GM19351 (cell line): Measurements from ENCODE around the gene AACS.
"Not testable (repeated sequence)": the region's sequence is repeated elsewhere in the genome, so short reads cannot be mapped to it uniquely, and the experiment has no call there.

Experiments
- ATAC-seq: cut with Tn5 transposase; IDR thresholded peaks from one replicate; pipeline ENCODE4 v1.9.1; 2021; ENCODE audit warnings: mild to moderate bottlenecking, moderate library complexity; ENCODE audit not compliant: unreplicated experiment

AACS gene, protein sequence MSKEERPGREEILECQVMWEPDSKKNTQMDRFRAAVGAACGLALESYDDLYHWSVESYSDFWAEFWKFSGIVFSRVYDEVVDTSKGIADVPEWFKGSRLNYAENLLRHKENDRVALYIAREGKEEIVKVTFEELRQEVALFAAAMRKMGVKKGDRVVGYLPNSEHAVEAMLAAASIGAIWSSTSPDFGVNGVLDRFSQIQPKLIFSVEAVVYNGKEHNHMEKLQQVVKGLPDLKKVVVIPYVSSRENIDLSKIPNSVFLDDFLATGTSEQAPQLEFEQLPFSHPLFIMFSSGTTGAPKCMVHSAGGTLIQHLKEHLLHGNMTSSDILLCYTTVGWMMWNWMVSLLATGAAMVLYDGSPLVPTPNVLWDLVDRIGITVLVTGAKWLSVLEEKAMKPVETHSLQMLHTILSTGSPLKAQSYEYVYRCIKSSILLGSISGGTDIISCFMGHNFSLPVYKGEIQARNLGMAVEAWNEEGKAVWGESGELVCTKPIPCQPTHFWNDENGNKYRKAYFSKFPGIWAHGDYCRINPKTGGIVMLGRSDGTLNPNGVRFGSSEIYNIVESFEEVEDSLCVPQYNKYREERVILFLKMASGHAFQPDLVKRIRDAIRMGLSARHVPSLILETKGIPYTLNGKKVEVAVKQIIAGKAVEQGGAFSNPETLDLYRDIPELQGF

DNA sequence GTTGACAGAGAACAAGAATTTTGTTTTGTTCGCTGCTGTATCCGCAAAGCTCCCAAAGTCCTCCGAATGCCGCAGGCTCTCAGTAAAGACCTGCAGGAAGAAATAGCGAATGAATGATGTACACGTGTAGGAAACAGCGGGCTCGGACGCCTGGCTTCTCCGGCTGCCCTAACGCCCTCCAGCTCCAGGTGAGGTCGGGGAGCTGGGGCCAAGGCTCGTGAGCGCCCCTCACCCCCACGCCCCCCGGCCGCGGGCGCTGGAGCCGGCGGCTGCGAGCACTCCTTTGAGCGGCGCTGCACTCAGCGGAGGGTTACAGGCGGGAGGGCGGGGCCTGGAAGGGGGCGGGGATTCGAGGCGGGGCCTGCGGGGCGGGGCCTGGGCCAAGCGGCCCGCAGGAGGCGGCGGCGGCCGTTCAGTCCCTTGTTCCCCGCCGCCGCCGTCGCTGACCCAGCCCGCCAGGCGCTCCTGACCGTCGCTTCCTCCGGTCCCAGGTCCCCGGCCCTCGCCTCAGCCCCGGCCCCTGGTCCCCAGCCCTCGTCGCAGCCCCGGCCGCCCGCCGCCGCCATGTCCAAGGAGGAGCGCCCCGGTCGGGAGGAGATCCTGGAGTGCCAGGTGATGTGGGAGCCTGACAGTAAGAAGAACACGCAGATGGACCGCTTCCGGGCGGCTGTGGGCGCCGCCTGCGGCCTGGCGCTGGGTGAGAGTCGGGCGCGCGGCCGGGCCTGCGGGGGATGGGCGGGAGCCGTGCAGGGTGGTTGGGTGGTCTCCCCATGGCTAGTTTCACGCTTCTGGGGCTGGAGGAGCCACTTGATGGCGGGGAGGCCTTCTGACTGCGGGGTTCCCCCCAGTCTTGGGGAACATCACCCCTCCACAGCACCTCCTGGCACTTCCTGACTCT is at the start of gene AACS:
AACS (plus strand) TSS at position 415 of the 898 bp plus-strand sequence; CDS start at position 565, 150 bp downstream.
- ATAC-seq: peak; percentile 91

DNA sequence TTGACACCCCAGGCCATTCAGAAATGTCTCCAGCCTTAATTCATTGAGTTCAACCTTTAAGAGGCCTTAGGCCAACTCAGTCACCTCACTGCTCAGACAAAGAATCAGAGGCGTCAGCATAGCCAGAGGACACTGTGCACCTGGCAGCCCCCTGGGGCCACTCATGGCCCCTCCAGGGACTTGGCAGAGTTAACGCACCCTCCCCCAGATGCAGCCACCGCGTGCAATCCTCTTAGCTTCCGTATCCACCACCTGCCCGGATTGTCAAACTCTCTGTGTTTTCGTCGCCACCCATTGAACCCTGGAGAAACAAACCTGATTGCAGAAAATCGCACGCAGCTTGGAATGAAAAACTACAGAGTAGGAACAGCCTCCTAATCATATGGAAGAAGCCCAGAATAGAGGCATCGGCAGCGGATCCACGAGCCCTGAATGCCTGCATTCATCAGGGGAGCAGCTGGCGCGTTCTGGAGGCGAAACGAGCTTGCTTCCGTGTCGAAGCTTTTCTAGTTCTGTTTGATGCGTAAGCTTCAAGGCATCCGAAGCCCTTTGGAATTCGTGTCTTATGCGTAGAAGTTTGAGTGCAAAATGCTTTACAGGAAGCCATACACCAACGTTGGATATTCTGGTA is 49.4 kb upstream of the AACS start:
- no peak for ATAC-seq

DNA sequence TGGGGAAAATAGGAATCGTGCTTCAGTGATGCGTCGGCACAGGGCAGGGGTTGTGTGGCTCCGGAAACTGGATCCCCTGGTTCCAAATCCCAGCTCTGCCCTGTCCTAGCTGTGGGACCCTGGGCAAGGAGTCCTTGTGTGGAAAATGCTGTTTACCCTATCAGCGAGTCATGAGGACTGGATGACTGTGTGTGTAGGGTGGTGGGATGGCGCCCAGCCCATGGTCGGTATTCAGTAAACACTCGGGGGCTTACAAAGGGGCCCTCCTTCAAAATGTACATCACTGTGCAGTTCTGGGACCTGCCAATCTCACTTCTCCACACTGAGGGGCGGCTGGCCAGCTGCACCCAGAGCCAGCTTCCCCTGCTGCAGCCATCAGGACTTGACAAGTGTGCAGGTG is 47.4 kb upstream of the AACS start:
- ATAC-seq: no peak

DNA sequence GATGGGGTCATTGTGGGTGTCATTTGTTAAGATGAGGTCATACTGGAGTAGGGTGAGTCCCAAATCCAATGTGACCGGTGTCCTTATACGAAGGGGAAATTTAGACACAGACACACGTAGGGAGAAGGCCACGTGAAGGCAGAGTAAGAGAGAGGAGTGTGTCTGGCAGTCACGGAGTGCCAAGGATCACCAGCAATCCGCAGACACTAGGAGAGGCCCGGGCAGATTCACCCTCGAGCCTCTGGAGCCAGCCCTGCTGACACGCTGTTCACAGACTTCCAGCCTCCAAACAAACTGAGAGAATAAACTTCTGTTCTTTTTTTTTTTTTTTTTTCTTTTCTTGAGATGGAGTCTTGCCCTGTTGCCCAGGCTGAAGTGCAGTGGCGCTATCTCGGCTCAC is 46.9 kb upstream of the AACS start:
- ATAC-seq: no peak

DNA sequence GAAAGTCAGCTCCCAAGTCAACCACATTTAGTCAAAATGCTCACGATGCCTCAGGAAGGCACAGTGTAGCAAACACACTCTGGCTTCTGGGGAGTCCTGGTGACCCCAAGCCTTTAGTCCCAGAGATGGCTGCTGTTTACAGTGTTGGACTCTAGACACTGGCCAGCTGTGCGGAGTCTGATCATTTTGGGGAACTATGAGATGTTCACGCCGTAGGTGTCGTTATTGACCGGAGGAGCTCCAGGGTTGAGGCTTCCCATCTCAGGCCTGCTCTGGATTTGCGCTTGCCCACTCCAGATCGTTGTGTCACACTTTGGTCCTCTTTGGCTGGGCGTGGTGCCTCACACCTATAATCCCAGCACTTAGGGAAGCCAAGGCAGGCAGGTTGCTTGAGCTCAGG is 44.1 kb upstream of the AACS start:
- no peak for ATAC-seq

DNA sequence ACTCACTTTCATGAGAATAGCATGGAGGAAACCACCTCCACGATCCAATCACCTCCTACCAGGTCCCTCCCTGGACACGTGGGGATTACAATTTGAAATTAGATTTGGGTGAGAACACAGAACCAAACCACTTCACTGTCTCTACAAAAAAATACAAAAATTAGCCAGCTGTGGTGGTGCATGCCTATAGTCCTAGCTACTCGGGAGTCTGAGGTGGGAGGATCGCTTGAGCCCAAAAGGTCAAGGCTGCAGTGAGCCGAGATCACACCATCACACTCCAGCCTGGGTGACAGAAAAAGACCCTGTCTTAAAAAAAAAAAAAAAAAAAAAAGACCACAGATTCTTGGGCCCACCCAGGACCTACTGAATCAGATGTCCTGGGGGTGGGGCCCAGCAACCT is 43.5 kb upstream of the AACS start:
- no peak for ATAC-seq

DNA sequence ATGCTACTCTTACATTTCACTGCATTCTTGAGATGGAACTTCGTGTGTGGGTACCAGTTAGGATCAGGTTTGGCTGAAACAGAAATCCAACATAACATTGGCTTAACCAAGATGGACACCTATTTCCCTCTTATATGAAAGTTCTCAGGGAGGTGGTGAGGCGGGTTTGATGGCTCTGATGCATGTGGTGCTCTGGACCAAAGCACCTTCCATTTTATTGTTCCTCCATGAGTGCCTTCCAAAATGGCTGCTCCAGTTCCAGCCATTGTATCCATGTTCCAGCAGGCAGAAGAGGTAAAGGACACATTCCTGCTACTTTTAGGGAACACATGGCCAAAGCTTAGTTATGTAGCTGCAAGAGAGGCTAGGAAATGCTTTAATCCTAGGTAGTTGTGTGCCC is 42.2 kb upstream of the AACS start:
- ATAC-seq: no peak

DNA sequence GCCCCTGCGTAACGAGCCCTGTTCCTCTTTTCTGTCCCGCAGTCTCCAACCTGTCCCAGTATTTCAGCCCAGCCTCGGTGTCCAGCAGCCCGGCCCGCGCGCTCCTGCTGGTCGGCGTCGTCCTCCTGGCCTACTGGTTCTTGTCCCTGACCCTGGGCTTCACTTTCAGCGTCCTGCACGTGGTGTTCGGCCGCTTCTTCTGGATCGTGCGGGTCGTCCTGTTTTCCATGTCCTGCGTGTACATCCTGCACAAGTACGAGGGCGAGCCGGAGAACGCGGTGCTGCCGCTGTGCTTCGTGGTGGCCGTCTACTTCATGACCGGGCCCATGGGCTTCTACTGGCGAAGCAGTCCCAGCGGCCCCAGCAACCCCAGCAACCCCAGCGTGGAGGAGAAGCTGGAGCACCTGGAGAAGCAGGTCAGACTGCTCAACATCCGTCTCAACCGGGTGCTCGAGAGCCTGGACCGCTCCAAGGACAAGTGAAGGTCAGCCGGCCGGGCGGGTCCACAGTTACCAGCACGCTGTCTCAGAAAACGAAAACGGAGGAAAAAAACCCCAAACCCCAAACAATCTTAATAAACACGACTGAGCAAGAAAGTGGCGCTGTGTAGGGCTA is 40.2 kb upstream of the AACS start:
- ATAC-seq: no peak

DNA sequence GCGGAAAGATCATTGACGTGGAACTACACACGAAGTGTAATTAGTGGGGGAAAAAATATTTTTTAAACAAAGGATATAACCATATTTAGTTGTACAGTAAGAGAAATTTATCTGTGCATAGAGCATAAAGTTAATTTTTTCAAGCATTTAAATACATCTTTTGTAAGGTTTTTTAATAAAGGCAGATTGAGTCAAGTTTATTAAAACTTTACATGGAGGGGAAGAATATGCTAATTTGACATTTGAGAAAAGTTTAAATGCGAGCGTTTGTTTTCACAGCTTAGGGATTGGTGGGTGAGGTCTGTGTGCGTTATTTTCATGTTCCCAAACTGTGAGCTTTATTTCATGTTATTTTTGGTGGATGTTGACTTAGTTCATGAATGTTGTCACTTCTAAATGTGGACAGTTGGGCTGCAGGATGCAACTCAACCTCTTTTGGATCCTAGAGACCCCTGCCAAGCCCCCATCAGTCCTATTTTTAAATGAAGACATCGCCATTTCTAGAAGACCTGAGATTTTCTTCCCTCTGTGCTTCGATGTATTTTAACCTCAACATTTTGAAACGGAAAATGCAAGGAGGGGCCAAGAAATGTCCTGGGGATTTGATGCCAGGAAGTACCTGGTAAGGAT is 39.5 kb upstream of the AACS start:
- ATAC-seq: no peak

DNA sequence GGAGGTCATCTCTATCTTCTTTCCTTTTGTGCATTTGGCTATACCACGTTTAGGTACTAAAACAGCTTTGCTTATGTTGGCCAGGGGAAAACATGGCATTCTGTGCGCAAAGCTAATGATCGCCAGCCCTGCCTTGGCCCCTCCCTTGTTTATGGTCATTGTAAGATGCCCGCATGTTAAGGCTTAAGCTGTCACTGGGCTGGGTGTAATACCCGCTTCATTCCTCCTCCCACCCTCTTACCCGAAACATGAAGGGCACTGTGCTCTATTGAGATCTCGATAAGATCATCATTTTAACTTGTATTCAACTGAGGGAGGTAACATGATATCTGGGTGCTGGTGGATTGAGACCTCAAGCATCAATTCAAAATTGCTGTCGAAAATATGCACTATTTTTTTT is 37.1 kb upstream of the AACS start:
- no peak for ATAC-seq

DNA sequence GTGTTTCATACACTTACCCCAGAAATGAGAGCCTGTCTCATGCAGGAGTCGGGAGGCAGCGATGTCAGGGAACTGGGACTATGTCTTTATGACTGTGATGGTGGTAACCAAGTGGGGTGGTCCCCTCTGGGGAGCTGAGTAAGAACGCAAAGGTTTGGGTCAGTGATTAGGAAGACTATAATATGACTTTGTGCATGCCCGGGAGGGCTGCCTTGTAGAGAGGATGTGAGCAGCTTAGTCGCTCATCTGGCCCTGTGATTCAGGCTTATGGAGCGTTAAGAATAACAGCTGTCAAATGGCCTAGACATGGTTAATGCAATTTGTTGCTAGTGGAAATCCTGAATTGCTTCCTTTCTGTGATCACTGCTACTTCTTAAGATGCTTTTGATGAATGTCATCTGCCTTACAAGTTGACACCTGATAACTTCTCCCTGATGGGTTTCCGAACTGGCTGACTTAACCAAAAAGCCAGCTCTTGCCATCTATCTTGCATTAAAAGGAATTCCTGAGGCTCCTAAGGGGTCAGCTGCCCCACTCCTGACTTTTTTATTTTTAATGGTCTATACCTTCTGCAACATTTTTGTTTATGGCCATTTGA is 35.4 kb upstream of the AACS start:
- peak; percentile 44 for ATAC-seq

DNA sequence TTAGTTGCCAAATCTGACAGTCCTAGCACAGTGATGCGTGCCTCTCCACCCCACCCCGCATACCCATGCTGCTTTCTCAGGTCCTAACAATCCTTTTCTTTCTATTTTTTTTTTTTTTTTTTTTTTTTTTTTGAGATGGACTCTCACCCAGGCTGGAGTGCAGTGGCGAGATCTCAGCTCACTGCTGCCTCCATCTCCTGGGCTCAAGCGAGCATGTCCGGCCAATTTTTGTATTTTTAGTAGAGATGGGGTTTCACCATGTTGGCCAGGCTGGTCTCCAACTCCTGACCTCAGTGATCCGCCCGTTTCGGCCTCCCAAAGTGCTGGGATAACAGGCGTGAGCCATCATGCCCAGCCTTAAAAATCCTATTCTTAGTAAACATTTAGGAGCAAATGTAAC is 33.8 kb upstream of the AACS start:
- not testable (repeated sequence) for ATAC-seq

DNA sequence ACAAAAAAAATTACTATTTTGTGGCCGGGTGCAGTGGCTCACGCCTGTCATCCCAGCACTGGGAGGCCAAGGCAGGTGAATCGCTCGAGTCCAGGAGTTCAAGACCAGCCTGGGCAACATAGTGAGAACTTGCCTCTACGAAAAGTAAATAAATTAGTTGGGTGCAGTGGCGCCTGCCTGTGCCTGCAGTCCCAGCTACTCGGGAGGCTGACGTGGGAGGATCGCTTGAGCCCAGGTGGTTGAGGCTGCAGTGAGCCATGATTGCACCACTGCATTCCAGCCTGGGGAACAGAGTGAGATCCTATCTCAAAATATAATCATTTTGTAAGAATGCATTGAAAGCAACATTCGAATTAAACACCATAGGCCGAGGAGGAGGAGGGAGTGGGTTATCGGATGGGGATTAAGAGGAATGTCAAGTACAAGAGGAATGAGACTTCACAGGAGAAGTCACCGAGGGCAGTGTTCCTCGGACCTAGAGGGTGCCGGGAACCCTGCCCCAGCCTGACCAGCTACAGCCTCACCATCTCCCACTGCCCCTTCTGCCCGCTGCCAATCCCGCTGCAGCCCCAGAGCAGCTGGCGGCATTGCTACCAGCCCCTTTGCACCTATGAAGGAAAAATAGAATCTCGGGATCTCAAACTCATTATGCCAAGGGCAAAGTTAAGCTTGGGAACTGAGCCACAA is 32.6 kb upstream of the AACS start:
- ATAC-seq: no peak

DNA sequence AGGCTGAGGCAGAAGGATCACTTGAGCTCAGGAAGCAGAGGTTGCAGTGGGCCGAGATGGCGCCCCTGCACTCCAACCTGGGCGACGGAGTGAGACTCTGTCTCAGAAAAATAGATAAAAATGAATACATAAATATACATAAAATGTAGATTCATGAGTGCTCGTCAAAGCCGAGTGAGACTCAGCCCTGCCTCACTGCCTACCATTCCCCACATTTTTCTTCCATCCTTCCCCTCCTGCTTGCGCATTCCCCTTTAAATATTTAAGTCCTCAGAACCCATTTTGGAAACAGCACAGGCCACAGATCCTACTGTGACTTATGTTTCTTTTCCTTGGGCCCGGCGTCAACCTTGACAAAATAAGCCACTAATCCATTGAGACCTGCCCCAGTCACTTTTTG is 31.9 kb upstream of the AACS start:
- no peak for ATAC-seq

DNA sequence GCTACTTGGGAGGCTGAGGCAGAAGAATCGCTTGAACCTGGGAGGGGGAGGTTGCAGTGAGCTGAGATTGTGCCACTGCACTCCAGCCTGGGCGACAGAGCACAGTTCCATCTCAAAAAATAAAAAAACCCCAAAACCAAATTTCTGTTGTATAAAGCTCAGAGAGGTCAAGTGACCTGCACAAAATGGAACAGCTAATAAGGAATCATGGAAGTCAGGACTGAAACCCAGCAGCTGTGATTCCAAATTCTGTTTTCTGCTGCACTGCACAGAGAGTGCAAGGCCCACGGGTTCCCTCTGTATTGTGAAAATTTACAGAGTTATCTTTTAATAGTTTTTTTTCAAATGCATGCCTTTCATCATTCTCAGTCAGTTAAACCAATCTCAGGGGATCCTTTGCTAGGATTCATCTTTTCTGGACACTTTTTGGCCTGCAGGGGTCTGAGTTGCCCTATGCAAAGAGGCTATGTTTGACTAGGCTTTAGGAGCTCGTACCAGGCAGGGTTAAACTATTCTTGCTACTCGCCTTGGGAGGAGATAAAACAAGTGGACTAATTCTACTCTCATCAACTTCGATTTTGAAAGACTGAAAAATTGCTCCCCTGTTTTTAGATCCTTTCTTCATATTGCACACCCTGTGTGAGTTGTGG is 26.1 kb upstream of the AACS start:
- ATAC-seq: no peak

DNA sequence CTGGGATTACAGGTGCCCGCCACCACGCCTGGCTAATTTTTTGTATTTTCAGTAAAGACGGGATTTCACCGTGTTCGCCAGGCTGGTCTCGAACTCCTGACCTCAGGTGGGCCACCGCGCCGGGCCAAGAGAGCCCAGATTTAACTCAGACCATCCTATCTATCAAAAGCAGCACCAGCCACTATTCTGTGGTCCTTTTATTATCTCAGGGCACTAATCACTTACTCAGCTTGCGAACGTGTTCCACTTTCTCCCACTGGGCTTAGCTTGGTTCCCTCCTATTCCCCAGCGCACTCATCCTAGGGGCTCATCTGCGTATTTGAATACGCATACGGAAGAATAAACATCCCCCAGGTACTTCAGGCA is 16.2 kb upstream of the AACS start:
- no peak for ATAC-seq

DNA sequence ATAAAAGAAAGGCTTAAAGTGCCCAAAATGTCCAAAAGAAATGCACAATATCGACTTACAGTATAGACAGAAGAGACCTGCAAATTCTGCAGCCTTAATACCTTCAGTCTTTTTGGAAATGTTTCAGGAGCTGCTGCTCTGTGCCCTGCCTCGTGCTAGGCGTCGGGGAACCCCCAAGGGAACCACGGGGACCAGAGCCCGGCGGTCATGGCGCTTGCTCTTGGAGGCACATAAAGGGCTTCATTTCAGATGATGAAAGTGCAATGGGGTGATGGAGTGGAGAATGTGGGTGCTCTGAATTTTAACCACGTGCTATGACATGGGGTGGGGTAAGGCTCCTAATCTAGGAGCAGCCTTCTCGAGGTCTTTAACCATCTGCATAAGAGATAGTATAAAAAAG is 14.8 kb upstream of the AACS start:
- no peak for ATAC-seq

DNA sequence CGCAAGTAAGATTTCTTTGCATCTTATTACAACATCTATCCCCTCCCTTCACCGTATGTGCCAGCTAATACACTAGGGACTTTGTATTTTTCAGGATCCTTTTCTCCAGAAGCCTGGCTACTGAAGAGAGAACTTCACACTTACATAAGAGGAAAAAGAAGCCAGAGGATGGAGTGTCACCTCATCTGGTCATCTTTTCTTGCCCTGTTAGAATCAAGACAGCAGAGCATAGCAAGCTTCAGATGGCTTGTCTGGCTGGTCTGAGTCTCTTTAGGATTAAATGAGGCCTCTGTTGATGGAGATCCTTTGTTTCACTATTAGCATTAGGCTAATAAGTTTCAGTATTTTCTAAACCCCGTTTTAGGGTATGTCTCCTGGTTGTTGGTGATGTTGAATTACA is 14.4 kb upstream of the AACS start:
- no peak for ATAC-seq

DNA sequence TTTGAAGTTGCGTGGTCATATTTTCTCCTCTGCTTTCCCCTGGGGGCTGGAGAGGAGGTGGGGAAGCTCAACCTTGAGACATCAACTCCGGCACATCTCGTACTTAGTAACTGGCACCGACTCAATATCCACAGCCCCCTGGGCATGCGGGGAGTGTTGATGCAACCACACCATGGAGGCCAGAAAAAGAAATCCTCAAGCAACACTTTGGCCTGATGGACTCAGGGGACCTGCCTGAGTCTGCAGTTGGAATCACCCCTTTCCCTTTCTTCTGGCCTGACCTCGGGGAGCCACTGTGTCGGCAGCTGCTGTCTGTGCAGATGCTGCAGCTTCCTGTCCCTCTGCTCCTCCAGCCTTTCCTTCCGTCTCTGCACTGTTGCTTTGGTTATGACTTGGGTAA is 11.4 kb upstream of the AACS start:
- ATAC-seq: no peak
